Measurements from ENCODE around the gene SCN5A. TPM values are rescaled to one million over a fixed set of nuclear protein-coding genes. Genes with fewer than 3 reads are reported as not detected.

SCN5A gene
- total RNA-seq, 1 experiment from 2014 or later, result 0.69 TPM

DNA sequence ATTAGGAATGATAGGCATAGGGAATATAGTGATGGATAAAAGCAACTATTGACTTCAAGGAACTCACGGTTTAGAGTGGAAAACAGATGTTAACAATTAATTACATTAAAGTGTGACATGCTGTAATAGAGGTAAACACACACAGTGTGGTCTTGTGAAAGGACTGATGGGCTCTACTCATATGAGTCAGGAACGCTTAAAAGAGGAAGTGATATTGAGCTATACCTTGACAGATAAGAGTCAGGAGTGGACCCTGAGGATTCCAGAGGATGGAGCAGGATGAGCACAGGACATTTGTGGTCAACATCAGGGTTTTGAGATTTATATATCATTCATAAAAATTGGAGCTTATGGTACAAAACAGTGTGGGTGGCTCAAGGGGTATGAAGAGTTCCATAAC, 142.4 kb downstream of the SCN5A start:
- DNase-seq (ENCODE audit: low read depth, low spot score) (no peak), ATAC-seq (no peak)
- ChIA-PET CTCF (no interaction called here), POLR2A (no interaction called here)
- Histone ChIP-seq H3K27me3 (ENCODE audit: control insufficient read depth, insufficient read depth, low read length) (no peaks in the 10 kb centered on the region), H3K4me3 (ENCODE audit: low read depth in 2 of 2, low read length in 2 of 2) (no peak overlapping the region), H3K27ac (ENCODE audit: low read length) (no peak overlapping the region), H3K9me3 (ENCODE audit: control insufficient read depth, insufficient read depth, low read depth, low read length) (no peaks in the 10 kb centered on the region), H3K36me3 (ENCODE audit: control insufficient read depth, insufficient read depth, low read length) (peaks cover 3% of the 10 kb centered on the region; the same call in 1 of the 2 replicates), H3K4me1 (ENCODE audit: control insufficient read depth, insufficient read depth, low read length) (no peaks in the 10 kb centered on the region)
- TF ChIP-seq, protein P1, sequence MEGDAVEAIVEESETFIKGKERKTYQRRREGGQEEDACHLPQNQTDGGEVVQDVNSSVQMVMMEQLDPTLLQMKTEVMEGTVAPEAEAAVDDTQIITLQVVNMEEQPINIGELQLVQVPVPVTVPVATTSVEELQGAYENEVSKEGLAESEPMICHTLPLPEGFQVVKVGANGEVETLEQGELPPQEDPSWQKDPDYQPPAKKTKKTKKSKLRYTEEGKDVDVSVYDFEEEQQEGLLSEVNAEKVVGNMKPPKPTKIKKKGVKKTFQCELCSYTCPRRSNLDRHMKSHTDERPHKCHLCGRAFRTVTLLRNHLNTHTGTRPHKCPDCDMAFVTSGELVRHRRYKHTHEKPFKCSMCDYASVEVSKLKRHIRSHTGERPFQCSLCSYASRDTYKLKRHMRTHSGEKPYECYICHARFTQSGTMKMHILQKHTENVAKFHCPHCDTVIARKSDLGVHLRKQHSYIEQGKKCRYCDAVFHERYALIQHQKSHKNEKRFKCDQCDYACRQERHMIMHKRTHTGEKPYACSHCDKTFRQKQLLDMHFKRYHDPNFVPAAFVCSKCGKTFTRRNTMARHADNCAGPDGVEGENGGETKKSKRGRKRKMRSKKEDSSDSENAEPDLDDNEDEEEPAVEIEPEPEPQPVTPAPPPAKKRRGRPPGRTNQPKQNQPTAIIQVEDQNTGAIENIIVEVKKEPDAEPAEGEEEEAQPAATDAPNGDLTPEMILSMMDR (IDR thresholded peaks at IDR 0.05), result no peak
- TF ChIP-seq SIN3A (IDR thresholded peaks at IDR 0.05; ENCODE audit: borderline replicate concordance, insufficient read depth, low read depth, low read length), result no peak
- TF ChIP-seq REST (IDR thresholded peaks at IDR 0.05; ENCODE audit: insufficient read depth in 1 of 2, low read depth in 2 of 2, low read length in 1 of 2), result no peak
- no peak for TF ChIP-seq POLR2AphosphoS5 (IDR thresholded peaks at IDR 0.05; ENCODE audit: low read depth, low read length)
- TF ChIP-seq TCF7L2 (IDR thresholded peaks at IDR 0.05; ENCODE audit: low read depth, low read length), result no peak
- intact Hi-C loops (cut with micrococcal nuclease; ENCODE audit: unreplicated experiment), result loop anchor here (10.0 kb wide), 1 partner anchor 338 kb away; no protein-coding TSS in a partner anchor
- in situ Hi-C loops (cut with HindIII; ENCODE audit: low pct_unique_long_range_greater_than_20kb, low sequenced_read_pairs), result loop anchor here (25.0 kb wide), 1 partner anchor 155 kb away; no protein-coding TSS in a partner anchor
- no TSS peak for BruUV-seq (replicated peaks)

DNA sequence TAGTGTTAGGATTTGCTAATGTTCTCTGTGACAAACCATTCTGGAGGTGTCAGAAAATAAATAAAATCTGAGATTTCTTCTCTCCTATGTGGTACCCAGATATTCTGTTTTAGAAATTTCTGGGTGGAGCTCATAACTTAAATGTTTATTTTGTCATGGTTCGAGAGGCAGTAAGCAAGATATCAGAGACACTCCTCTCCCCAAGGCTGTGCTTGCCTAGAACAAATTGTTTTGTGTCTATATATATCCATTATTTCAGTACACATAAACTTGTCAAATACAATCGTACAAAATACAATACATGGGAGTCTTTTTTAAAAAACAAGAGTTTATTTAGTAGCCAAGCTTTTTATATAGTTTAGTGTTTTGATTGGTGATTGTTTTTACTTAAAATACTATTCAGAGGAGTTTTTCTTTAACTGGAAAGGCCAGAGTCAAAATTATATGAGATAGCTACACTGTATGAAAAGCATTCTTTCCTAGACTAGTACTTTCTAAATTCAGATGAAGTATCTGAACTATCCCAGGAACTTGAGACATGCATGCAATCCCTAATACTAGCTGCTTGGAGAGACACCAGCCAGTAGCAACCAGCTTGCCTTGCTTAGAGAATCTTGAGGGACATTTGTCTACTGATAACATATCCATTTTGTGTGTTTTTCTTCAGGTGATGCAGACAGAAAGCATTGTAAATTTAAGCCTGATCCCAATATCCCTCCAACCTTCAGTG, 148.6 kb downstream of the SCN5A start:
- Histone ChIP-seq H3K36me3 (ENCODE audit: control insufficient read depth, insufficient read depth, low read length) (no peaks in the 10 kb centered on the region), H3K4me3 (ENCODE audit: low read depth in 2 of 2, low read length in 2 of 2) (no peak overlapping the region), H3K27me3 (ENCODE audit: control insufficient read depth, insufficient read depth, low read length) (no peaks in the 10 kb centered on the region), H3K9me3 (ENCODE audit: control insufficient read depth, insufficient read depth, low read depth, low read length) (no peaks in the 10 kb centered on the region), H3K4me1 (ENCODE audit: control insufficient read depth, insufficient read depth, low read length) (peaks cover 5% of the 10 kb centered on the region; the same call in 1 of the 2 replicates), H3K27ac (ENCODE audit: low read length) (no peak overlapping the region)
- in situ Hi-C loops (cut with HindIII; ENCODE audit: low pct_unique_long_range_greater_than_20kb, low sequenced_read_pairs), result loop anchor here (25.0 kb wide), 1 partner anchor 161 kb away; no protein-coding TSS in a partner anchor
- CTCF ChIA-PET, result no interaction called here
- TF ChIP-seq SIN3A (IDR thresholded peaks at IDR 0.05; ENCODE audit: borderline replicate concordance, insufficient read depth, low read depth, low read length), result no peak
- no peak for TF ChIP-seq POLR2AphosphoS5 (IDR thresholded peaks at IDR 0.05; ENCODE audit: low read depth, low read length)
- TF ChIP-seq, protein P1 (IDR thresholded peaks at IDR 0.05), result no peak
- no peak for TF ChIP-seq TCF7L2 (IDR thresholded peaks at IDR 0.05; ENCODE audit: low read depth, low read length)
- no peak for TF ChIP-seq REST (IDR thresholded peaks at IDR 0.05; ENCODE audit: insufficient read depth in 1 of 2, low read depth in 2 of 2, low read length in 1 of 2)
- BruUV-seq (replicated peaks), result no TSS peak
- intact Hi-C loops (cut with micrococcal nuclease; ENCODE audit: unreplicated experiment), result loop anchor here (10.0 kb wide), 1 partner anchor 344 kb away; no protein-coding TSS in a partner anchor
- POLR2A ChIA-PET, result no interaction called here
- ATAC-seq (no peak), DNase-seq (ENCODE audit: low read depth, low spot score) (no peak)

All from Panc1 (cell line).